ENCODE data around the gene RASAL3.

GRCh38 chr19:15475611-15476010 lies 11.3 kb upstream of the RASAL3 start:
- TF ChIP-seq EZH2 (IDR thresholded peaks at IDR 0.05) = no peak
- no peak for TF ChIP-seq POLR2AphosphoS5 (IDR thresholded peaks at IDR 0.05; ENCODE audit: borderline replicate concordance, low read depth, low read length)
- TF ChIP-seq FOXP2 (optimal IDR thresholded peaks at IDR 0.05; ENCODE audit: control extremely low read depth, extremely low read length, insufficient read depth) = no peak
